D721Med (cell line): Measurements from ENCODE around the gene KCNJ15.
"Not testable (repeated sequence)": the region's sequence is repeated elsewhere in the genome, so short reads cannot be mapped to it uniquely, and the experiment has no call there.

ENCODE experiments used
- DNase-seq: peaks from one replicate; pipeline ENCODE4 v3.0.0; 2011; ENCODE audit warnings: low spot score; ENCODE audit not compliant: insufficient read length
- FAIRE-seq: peaks from 2 replicates; lab custom pipeline; 2011; peaks lifted over from hg19 to GRCh38; lab: Jason Lieb, UNC
- TF ChIP-seq, protein P1 (sequence below): IDR thresholded peaks from 2 replicates; pipeline ENCODE4 v1.5.1; 2012; ENCODE audit warnings: mild to moderate bottlenecking, control low read depth; ENCODE audit not compliant: insufficient read depth; ENCODE audit errors: missing control alignments

The KCNJ15 gene

DNA sequence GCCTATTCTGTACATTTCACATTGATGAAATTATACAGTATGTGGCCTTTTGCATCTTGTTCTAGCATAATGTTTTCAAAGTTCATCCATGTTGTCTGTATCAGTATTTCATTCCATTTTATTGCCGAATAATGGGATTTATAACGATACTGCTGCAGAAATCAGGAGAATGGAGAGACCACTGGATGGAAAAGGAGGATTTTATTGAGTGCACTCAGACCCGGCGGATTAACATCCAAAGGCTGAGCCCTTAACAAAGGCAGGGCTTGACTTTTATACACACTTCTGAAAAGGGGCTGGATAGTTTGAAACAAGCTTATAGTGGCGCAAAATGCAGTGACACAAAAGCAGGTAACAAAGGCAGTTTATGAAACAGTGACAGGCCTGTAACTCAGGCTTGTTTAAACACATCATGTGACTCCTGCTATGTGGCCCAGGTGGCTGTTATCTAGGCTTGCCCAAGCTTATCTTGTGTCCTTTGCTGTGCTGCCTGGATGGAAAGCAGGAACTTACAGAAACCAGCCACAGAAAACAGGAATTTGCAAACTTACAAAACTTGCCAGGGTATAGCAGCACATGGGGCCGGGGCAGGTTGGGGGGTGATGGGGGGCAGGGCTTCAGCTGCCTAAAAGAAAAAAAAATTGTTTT lies 32.8 kb upstream of the KCNJ15 start:
- FAIRE-seq, result no peak
- TF ChIP-seq, protein P1, sequence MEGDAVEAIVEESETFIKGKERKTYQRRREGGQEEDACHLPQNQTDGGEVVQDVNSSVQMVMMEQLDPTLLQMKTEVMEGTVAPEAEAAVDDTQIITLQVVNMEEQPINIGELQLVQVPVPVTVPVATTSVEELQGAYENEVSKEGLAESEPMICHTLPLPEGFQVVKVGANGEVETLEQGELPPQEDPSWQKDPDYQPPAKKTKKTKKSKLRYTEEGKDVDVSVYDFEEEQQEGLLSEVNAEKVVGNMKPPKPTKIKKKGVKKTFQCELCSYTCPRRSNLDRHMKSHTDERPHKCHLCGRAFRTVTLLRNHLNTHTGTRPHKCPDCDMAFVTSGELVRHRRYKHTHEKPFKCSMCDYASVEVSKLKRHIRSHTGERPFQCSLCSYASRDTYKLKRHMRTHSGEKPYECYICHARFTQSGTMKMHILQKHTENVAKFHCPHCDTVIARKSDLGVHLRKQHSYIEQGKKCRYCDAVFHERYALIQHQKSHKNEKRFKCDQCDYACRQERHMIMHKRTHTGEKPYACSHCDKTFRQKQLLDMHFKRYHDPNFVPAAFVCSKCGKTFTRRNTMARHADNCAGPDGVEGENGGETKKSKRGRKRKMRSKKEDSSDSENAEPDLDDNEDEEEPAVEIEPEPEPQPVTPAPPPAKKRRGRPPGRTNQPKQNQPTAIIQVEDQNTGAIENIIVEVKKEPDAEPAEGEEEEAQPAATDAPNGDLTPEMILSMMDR, result no peak
- no peak for DNase-seq

DNA sequence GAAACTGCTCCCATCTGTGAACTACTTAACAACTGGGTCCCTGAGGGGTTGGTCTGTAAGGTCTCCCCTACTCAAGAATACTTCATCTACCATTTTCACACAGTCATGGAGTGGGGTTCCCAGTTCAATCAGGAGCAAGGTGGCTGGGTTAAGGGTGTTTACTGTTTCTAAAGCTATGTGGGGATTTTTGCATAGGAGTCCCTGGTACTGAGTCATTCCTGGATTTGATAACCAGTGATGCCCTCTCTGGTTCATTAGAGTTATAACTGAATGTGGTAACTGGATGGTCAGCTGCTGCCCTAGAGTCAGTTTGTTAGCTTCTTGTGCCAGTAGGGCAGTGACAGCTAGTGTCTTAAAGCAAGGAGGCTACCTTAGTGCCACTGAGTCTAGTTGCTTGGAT lies 29.4 kb upstream of the KCNJ15 start:
- TF ChIP-seq, protein P1, result no peak
- FAIRE-seq, result no peak
- no peak for DNase-seq

DNA sequence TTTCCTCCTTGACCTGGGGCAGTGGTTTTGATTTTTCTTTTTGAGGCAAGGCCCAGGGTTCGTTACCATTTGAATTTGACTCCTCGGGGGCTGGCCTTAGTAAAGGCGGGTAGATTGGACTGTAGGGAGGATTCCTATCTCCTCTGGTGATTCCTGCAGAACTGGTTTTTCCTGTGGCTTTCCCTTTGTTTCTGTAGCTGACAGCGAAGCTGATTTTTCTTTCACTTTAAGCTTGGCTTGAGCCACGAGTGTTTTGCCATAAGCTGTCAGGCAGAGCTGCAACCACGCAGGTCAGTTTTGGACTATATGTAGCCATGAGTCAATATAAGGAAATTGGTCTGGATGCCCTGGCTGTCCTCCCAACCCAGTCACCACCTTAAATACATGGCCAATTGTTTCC lies 28.7 kb upstream of the KCNJ15 start:
- TF ChIP-seq, protein P1, result no peak
- FAIRE-seq (no peak), DNase-seq (no peak)

DNA sequence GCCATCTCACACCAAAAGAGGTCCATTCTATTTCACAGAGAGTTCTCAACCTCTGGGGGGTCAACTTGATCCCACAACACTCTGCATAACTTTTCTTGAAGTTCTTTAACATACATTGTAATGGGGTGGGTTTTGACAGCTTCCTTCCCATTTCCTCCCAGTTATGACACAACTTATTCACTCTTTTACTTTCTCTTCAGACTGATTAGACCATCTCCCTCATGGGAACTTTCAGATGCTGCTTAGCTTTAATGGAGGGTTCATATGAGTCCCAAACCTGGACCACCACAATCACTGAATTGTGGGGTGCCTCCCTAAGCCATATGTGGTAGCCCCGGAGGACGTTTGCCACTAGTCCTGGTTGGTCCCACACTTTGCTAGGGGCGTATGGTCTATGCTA lies 28.3 kb upstream of the KCNJ15 start:
- no peak for DNase-seq
- FAIRE-seq, result no peak
- TF ChIP-seq, protein P1, result no peak

DNA sequence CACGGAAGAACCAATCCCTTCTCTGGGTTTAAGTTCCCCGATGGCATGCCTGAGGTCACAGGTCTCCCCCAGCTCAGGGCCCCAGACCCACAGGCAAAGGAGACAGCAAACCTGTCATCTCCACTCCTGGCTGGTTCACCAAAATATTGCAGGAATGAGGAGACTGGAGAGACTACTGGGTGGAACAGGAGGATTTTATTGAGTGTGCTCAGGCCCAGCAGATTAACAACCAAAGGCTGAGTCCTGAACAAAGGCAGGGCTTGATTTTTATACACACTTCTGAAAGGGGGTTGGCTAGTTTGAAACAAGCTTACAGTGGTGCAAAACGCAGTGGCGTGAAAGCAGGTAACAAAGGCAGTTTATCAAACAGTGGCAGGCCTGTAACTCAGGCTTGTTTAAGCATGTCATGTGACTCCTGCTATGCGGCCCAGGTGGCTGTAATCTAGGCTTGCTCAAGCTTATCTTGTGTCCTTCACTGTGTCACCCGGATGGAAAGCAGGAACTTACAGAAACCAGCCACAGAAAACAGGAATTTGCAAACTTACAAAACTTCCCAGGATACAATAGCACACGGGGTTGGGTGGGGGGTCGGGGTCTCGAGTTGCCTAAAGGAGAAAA lies 27.4 kb upstream of the KCNJ15 start:
- TF ChIP-seq, protein P1, result no peak
- FAIRE-seq, result no peak
- DNase-seq, result no peak

DNA sequence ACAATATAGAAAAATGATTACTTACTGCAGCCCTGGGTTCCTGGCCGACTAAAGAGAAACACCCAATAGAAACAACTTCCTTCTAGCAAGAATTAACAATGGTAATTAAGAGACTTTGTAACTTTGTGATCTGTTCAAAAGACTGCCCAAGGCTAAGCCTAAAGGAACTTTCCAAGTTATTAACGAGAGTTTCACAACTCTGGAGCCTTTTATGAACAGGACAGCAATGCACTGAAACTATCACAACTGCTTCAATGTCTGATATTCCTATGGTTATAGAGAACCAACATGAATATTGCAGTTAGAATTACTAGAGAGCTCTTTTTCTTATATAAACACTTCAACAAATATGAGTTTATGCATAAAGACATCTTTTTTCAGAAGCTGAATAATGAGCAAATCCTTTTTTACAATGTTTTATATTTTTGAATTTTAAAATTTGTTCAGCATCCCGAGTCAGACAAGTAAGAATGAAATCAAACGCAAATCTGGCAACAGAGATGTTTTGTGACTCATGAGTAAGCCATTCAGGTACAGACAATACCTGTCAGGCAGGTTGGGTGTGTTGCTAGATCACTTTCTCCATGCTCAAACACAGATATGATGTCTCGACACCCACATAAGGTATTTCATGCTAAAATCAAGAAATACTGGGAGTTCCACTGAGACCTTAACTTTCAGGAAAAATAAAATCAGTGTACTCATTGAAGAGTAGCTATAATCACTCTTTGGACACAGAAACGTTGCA lies 22.2 kb upstream of the KCNJ15 start:
- no peak for DNase-seq
- FAIRE-seq, result no peak
- TF ChIP-seq, protein P1, result no peak

DNA sequence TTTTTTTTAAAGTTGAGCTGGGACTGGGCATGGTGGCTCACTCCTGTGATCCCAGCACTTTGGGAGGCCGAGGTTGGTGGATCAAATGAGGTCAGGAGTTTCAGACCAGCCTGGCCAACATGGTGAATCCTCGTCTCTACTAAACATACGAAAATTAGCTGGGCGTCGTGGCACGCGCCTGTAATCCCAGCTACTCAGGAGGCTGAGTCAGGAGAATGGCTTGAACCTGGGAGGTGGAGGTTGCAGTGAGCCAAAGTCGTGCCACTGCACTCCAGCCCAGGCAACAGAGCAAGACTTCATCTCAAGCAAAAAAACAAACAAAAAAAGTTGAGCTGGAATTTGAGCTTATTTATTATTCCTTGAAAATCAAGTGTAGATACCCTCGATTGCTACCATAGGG lies 21.5 kb upstream of the KCNJ15 start:
- FAIRE-seq, result not testable (repeated sequence)

More for the DNA sequence above, 21.5 kb upstream of the KCNJ15 start:
- DNase-seq, result not testable (repeated sequence)
